Natural killer cell (primary cell): ENCODE results near the gene HKDC1. TPM values are rescaled to one million over a fixed set of nuclear protein-coding genes. Genes with fewer than 3 reads are reported as not detected.

Experiments used
- ATAC-seq, 3 donors: fragments of 150-1000 bp in 2 of 3; fragments of 200-7000 bp in 1 of 3; cut with Tn5 transposase; 1 replicate in 1 of 3; 2 replicates in 2 of 3; pipeline ENCODE4 v1.10.0; 2021; ENCODE audit warnings: mild to moderate bottlenecking in 2 of 3, moderate library complexity in 2 of 3
- DNase-seq, 2 donors: peaks; one replicate each; pipeline versions ENCODE4 v3.0.0 to v3.0.0-alpha.2; 2013 to 2021; ENCODE audit warnings: mixed read lengths in 1 of 2
- H3K27ac ChIP-seq: one replicate; pipeline ENCODE4 v1.5.1; 2013; ENCODE audit warnings: mild to moderate bottlenecking, low read length
- H3K27me3 ChIP-seq: one replicate; pipeline ENCODE4 v1.6.1; 2013; ENCODE audit warnings: low read length; ENCODE audit not compliant: control insufficient read depth, insufficient read depth
- H3K36me3 ChIP-seq: one replicate; pipeline ENCODE4 v1.6.1; 2013; ENCODE audit warnings: low read length; ENCODE audit not compliant: control insufficient read depth, insufficient read depth
- H3K4me1 ChIP-seq: one replicate; pipeline ENCODE4 v1.6.1; 2013; ENCODE audit warnings: low read length; ENCODE audit not compliant: control insufficient read depth, insufficient read depth
- H3K4me3 ChIP-seq: one replicate; pipeline ENCODE4 v1.5.1; 2013; ENCODE audit warnings: low read length
- H3K9me3 ChIP-seq: one replicate; pipeline ENCODE4 v1.6.1; 2013; ENCODE audit warnings: low read length; ENCODE audit not compliant: control insufficient read depth, insufficient read depth
- H3K27ac Mint-ChIP-seq, 2 donors: one replicate each; pipeline ENCODE4 v1.8.0; 2022; ENCODE audit warnings: mild to moderate bottlenecking in 2 of 2, mixed read lengths in 2 of 2, moderate library complexity in 1 of 2
- H3K27me3 Mint-ChIP-seq, 2 donors: one replicate each; pipeline ENCODE4 v1.8.0; 2022; ENCODE audit warnings: low read depth in 2 of 2, mixed read lengths in 2 of 2
- H3K36me3 Mint-ChIP-seq: one replicate; pipeline ENCODE4 v1.8.0; 2022; ENCODE audit warnings: mixed read lengths
- H3K4me1 Mint-ChIP-seq, 2 donors: one replicate each; pipeline ENCODE4 v1.8.0; 2022; ENCODE audit warnings: mixed read lengths in 2 of 2
- H3K4me3 Mint-ChIP-seq: one replicate; pipeline ENCODE4 v1.8.0; 2022; ENCODE audit warnings: mild to moderate bottlenecking, moderate library complexity, mixed read lengths
- H3K9me3 Mint-ChIP-seq, 2 donors: one replicate each; pipeline ENCODE4 v1.8.0; 2022; ENCODE audit warnings: mixed read lengths in 2 of 2
- CTCF ChIP-seq: fragments of 200-600 bp; IDR thresholded peaks from one replicate; pipeline ENCODE4 v1.8.0; 2022; ENCODE audit warnings: antibody characterized with exemption
- WGBS: methylation state at CpG from one replicate; pipeline ENCODE4 v1.1.7; 2013; ENCODE audit warnings: missing lambda C conversion rate; ENCODE audit not compliant: insufficient coverage; 5-methylcytosine and 5-hydroxymethylcytosine counted together
- intact Hi-C: fragments of 100-400 bp; cut with micrococcal nuclease; formaldehyde crosslinking; loops from one replicate; pipeline ENCODE4 v1.14.2; 2022
- total RNA-seq, 4 donors: library from RNA; stranded (reverse); fragments of 120-200 nt in 1 of 4; gene quantifications; one replicate each; pipeline versions ENCODE4 v1.2.3 to v1.2.4, GENCODE V29; 2013 to 2022

Gene HKDC1
- total RNA-seq, 3 donors from 2014 or later (not counting 1 experiment from before 2014, with no cell fraction given) = 0.50 to 0.82 TPM; not detected in 1

GRCh38 chr10:69179089-69179742, 40.9 kb upstream of the HKDC1 start:
- H3K36me3 Mint-ChIP-seq = no peaks in the 10 kb centered on the region
- peaks cover 4% of the 10 kb centered on the region for H3K36me3 ChIP-seq
- H3K27ac Mint-ChIP-seq = peak overlapping the region; percentile 98 to 99
- H3K9me3 Mint-ChIP-seq = no peaks in the 10 kb centered on the region
- intact Hi-C loops = loop anchor here (1.0 to 2.0 kb wide), 3 partner anchors 43 to 90 kb away; partner anchors contain the start of gene VPS26A
- H3K4me1 ChIP-seq = peaks cover 19% of the 10 kb centered on the region
- 37% methylated on average over 20 of the region's 21 CpGs for WGBS
- peak; percentile 68 to 84 (median 75) for ATAC-seq
- no peaks in the 10 kb centered on the region for H3K9me3 ChIP-seq
- H3K27me3 Mint-ChIP-seq = no peaks in the 10 kb centered on the region
- peak overlapping the region; percentile 95 for H3K4me3 Mint-ChIP-seq
- H3K27me3 ChIP-seq = no peaks in the 10 kb centered on the region
- no peak for TF ChIP-seq CTCF
- peak; percentile 58 to 88 for DNase-seq
- peaks cover 37 to 50% of the 10 kb centered on the region in 2 donors for H3K4me1 Mint-ChIP-seq
- peak overlapping the region; percentile 92 for H3K27ac ChIP-seq
- peak overlapping the region; percentile 86 for H3K4me3 ChIP-seq

- peak; percentile 75 to 89 (median 81) for ATAC-seq
- under 1% methylated on average over 44 of the region's 44 CpGs for WGBS
Observed at GRCh38 chr10:69179743-69180524, 40.2 kb upstream of the HKDC1 start, which contains the start of gene SUPV3L1. TSS of gene SUPV3L1 (plus strand) at chr10:69180234. CDS start at chr10:69180292, 58 bp downstream.

GRCh38 chr10:69180525-69181204, 39.5 kb upstream of the HKDC1 start:
- Mint-ChIP-seq H3K36me3 (no peaks in the 10 kb centered on the region), H3K27me3 (no peaks in the 10 kb centered on the region), H3K27ac (peak overlapping the region; percentile 98 to 99), H3K4me3 (peak overlapping the region; percentile 95), H3K4me1 (peaks cover 49 to 65% of the 10 kb centered on the region in 2 donors), H3K9me3 (no peaks in the 10 kb centered on the region)
- intact Hi-C loops = no loop called here
- ATAC-seq (no peak), DNase-seq (peak in 1 of 2 donors; percentile 45)
- 3% methylated on average over 29 of the region's 29 CpGs for WGBS
- H3K27ac ChIP-seq = peak overlapping the region; percentile 92
- peaks cover 4% of the 10 kb centered on the region for H3K36me3 ChIP-seq
- no peak for TF ChIP-seq CTCF
- no peaks in the 10 kb centered on the region for H3K9me3 ChIP-seq
- peak overlapping the region; percentile 86 for H3K4me3 ChIP-seq
- no peaks in the 10 kb centered on the region for H3K27me3 ChIP-seq
- peaks cover 19% of the 10 kb centered on the region for H3K4me1 ChIP-seq

More at GRCh38 chr10:69179743-69180524, 40.2 kb upstream of the HKDC1 start, which contains the start of gene SUPV3L1:
- peaks cover 4% of the 10 kb centered on the region for H3K36me3 ChIP-seq
- intact Hi-C loops = loop anchor here (1.0 to 2.0 kb wide), 3 partner anchors 42 to 91 kb away; partner anchors contain the start of gene VPS26A
- no peak for TF ChIP-seq CTCF
- H3K4me1 ChIP-seq = peaks cover 19% of the 10 kb centered on the region
- Mint-ChIP-seq H3K4me3 (peak within 1 kb of the TSS; percentile 95), H3K27me3 (no peaks in the 10 kb centered on the region), H3K36me3 (no peaks in the 10 kb centered on the region), H3K27ac (peak within 1 kb of the TSS; percentile 98 to 99), H3K9me3 (no peaks in the 10 kb centered on the region), H3K4me1 (peaks cover 44 to 58% of the 10 kb centered on the region in 2 donors)
- H3K27ac ChIP-seq = peak within 1 kb of the TSS; percentile 92
- H3K4me3 ChIP-seq = peak within 1 kb of the TSS; percentile 86
- no peaks in the 10 kb centered on the region for H3K9me3 ChIP-seq
- DNase-seq = peak; percentile 90 to 95
- no peaks in the 10 kb centered on the region for H3K27me3 ChIP-seq
